OCI-LY1 (cell line): ENCODE measurements around the gene SLC22A12.

Source experiments
- H2AFZ ChIP-seq: fragments of 200-600 bp; sonication (generic), shearing (Covaris generic); 2 replicates; pipeline ENCODE4 v1.6.0; 2014; ENCODE audit warnings: antibody characterized with exemption, mild to moderate bottlenecking, low read length
- H3F3A ChIP-seq: fragments of 200-600 bp; sonication (generic), shearing (Covaris generic); 2 replicates; pipeline ENCODE4 v1.6.0; 2014; ENCODE audit warnings: mild to moderate bottlenecking, antibody characterized with exemption, low read length, moderate library complexity; ENCODE audit not compliant: insufficient read depth
- H3K27ac ChIP-seq: fragments of 200-600 bp; sonication (generic); 2 replicates; pipeline ENCODE4 v1.5.1; 2014; ENCODE audit warnings: low read length, mixed run types, mild to moderate bottlenecking, low read depth; ENCODE audit not compliant: poor library complexity, severe bottlenecking
- H3K27me3 ChIP-seq: fragments of 200-600 bp; sonication (generic); 2 replicates; pipeline ENCODE4 v1.6.0; 2014; ENCODE audit warnings: antibody characterized with exemption, mild to moderate bottlenecking, low read length, moderate library complexity; ENCODE audit not compliant: insufficient read depth
- H3K36me3 ChIP-seq: fragments of 200-600 bp; sonication (generic); 2 replicates; pipeline ENCODE4 v1.6.1; 2014; ENCODE audit warnings: mild to moderate bottlenecking, antibody characterized with exemption, low read length, moderate library complexity, mixed read lengths; ENCODE audit not compliant: insufficient read depth
- H3K4me1 ChIP-seq: fragments of 200-600 bp; sonication (generic); 2 replicates; pipeline ENCODE4 v1.5.1; 2014; ENCODE audit warnings: mild to moderate bottlenecking, low read length, moderate library complexity; ENCODE audit not compliant: insufficient read depth, severe bottlenecking
- H3K4me2 ChIP-seq: fragments of 200-600 bp; sonication (generic), shearing (Covaris generic); 2 replicates; pipeline ENCODE4 v1.6.1; 2014; ENCODE audit warnings: low read length
- H3K4me3 ChIP-seq: fragments of 200-600 bp; sonication (generic); 2 replicates; pipeline ENCODE4 v1.5.1; 2014; ENCODE audit warnings: low read length, low read depth, mild to moderate bottlenecking, mixed read lengths; ENCODE audit not compliant: poor library complexity, severe bottlenecking
- H3K79me2 ChIP-seq: fragments of 200-600 bp; shearing (Covaris generic); 2 replicates; pipeline ENCODE4 v1.6.1; 2016; ENCODE audit warnings: mixed run types, low read length, mixed read lengths; ENCODE audit not compliant: insufficient read depth
- H3K9ac ChIP-seq: fragments of 200-600 bp; sonication (generic), shearing (Covaris generic); 2 replicates; pipeline ENCODE4 v1.6.1; 2014; ENCODE audit warnings: mild to moderate bottlenecking, low read length, mixed read lengths
- H3K9me2 ChIP-seq: fragments of 200-600 bp; sonication (generic), shearing (Covaris generic); 2 replicates; pipeline ENCODE4 v1.6.1; 2014; ENCODE audit warnings: low read depth, mild to moderate bottlenecking, low read length, mixed read lengths
- H3K9me3 ChIP-seq: fragments of 200-600 bp; shearing (Covaris generic); 2 replicates; pipeline ENCODE4 v1.6.1; 2014; ENCODE audit warnings: low read length, mixed read lengths
- H4K20me1 ChIP-seq: fragments of 200-600 bp; sonication (generic), shearing (Covaris generic); 2 replicates; pipeline ENCODE4 v1.6.0; 2016; ENCODE audit warnings: mild to moderate bottlenecking, low read length; ENCODE audit not compliant: insufficient read depth
- EZH2 ChIP-seq: fragments of 200-600 bp; sonication (generic), shearing (Covaris generic); IDR thresholded peaks from 2 replicates; pipeline ENCODE4 v1.8.0; 2017; ENCODE audit warnings: borderline replicate concordance, mixed run types, mild to moderate bottlenecking, antibody characterized with exemption, low read length, moderate library complexity, mixed read lengths
- TF ChIP-seq, protein P1 (sequence below): fragments of 200-600 bp; sonication (generic), shearing (Covaris generic); IDR thresholded peaks from 2 replicates; pipeline ENCODE4 v1.5.1; 2017; ENCODE audit warnings: mild to moderate bottlenecking, antibody characterized with exemption, low read length, moderate library complexity, mixed read lengths

SLC22A12 gene

DNA sequence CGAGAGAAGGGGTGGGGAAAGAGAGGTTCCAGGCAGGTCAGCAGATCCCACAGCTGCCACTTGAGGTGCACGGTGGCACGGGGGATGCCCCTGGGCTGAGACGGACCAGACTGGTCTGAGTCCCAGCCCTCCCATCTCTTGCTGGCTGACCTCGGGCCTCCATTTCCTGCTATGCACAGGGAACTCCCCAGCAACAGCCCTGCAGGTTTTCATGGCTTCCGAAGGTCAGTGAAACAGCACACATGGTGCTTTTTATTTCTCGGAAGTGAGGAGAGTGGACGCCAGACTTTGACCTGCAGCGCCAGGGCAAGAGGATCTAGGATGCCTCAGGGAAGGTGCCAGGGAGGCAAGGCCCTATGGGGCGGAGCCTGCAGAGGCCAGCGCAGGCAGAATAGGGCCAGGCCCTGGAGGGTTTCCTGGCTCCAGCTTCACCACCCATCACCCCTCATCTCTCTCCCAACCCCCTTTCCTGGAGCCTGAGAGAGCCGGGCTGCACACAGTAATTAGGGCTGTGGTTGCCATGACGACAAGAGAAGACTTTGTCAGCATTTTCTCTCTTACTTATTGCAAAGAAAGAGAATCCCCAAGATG is 29.5 kb downstream of the SLC22A12 start:
- Histone ChIP-seq H3K4me2 (no peak overlapping the region), H3K9me3 (no peaks in the 10 kb centered on the region), H3K79me2 (no peaks in the 10 kb centered on the region), H3K27me3 (no peaks in the 10 kb centered on the region), H3K27ac (no peak overlapping the region), H3K4me3 (no peak overlapping the region), H3K9me2 (no peaks in the 10 kb centered on the region), H3K9ac (no peak overlapping the region), H2AFZ (no peak overlapping the region), H3F3A (no peaks in the 10 kb centered on the region), H3K36me3 (no peaks in the 10 kb centered on the region), H3K4me1 (no peaks in the 10 kb centered on the region), H4K20me1 (no peaks in the 10 kb centered on the region)
- TF ChIP-seq, protein P1, sequence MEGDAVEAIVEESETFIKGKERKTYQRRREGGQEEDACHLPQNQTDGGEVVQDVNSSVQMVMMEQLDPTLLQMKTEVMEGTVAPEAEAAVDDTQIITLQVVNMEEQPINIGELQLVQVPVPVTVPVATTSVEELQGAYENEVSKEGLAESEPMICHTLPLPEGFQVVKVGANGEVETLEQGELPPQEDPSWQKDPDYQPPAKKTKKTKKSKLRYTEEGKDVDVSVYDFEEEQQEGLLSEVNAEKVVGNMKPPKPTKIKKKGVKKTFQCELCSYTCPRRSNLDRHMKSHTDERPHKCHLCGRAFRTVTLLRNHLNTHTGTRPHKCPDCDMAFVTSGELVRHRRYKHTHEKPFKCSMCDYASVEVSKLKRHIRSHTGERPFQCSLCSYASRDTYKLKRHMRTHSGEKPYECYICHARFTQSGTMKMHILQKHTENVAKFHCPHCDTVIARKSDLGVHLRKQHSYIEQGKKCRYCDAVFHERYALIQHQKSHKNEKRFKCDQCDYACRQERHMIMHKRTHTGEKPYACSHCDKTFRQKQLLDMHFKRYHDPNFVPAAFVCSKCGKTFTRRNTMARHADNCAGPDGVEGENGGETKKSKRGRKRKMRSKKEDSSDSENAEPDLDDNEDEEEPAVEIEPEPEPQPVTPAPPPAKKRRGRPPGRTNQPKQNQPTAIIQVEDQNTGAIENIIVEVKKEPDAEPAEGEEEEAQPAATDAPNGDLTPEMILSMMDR, result no peak
- TF ChIP-seq EZH2, result no peak

DNA sequence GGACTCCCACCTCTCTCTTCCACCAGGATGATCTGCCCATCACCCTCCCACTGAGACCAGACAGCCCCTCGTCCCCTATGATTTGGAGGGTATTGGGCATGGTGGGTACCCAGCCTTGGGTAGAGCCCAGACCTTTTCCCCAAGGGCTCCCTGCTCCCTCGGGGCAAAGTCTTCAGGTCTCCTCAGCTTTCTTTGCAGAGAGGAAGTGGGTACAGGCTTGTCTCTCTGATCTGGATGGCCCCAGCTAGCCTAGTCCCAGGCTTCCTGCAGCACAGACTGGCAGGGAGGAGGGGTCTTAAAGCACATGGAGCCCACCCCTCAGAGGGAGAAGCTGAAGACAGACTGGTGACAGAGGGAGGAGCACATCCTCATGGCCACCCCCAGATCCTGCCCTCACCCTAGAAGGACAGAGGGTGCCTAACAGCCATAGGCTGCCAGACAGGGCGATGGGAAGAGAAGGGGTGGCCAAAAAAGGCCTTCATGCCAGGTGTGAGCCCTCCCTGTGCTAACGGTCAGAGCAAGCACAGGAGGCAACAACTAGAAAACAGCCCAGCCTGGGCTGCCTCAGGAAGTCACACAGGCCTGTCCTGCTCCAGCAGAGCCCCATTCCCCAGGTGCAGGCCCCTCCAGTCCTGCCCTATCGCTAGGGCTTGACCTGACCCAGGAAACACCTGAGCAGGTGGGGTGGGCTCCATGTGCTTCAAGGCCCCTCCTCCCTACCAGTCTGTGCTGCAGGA is 30.4 kb downstream of the SLC22A12 start:
- H3K9ac ChIP-seq, result no peak overlapping the region
- H3K9me2 ChIP-seq, result no peaks in the 10 kb centered on the region
- no peaks in the 10 kb centered on the region for H3K4me1 ChIP-seq
- no peaks in the 10 kb centered on the region for H3K79me2 ChIP-seq
- no peaks in the 10 kb centered on the region for H3K9me3 ChIP-seq
- H3K27ac ChIP-seq, result no peak overlapping the region
- no peak overlapping the region for H3K4me3 ChIP-seq
- no peaks in the 10 kb centered on the region for H3F3A ChIP-seq
- H4K20me1 ChIP-seq, result no peaks in the 10 kb centered on the region
- H2AFZ ChIP-seq, result no peak overlapping the region
- H3K4me2 ChIP-seq, result no peak overlapping the region
- H3K27me3 ChIP-seq, result no peaks in the 10 kb centered on the region
- H3K36me3 ChIP-seq, result no peaks in the 10 kb centered on the region
- no peak for TF ChIP-seq EZH2
- TF ChIP-seq, protein P1, result no peak

DNA sequence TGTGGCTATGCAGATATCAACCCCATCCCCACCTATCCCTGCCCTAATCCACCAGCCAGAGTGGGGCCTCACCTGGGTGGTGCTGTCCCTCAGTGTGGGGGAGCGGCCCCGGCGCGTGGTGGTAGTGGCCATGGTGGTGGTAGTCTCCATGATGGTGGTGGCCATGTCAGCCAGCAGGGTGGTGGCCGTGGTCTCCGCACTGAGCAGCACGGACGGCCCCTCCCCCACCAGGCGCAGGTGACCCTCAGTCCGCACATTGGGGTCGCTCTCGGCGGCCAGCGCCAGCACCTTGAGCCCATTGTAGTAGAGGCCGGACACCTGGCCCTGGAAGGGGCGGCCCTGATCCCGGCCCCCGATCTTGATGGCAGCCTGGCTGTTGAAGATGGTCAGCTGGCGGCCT is 31.7 kb downstream of the SLC22A12 start:
- Histone ChIP-seq H3K9me3 (no peaks in the 10 kb centered on the region), H3K27ac (no peak overlapping the region), H3K4me3 (no peak overlapping the region), H3K4me1 (no peaks in the 10 kb centered on the region), H3K27me3 (0 out of 2 replicates have a peak, but pooled peaks cover 4% of the 10 kb centered on the region), H3K79me2 (no peaks in the 10 kb centered on the region), H3K36me3 (no peaks in the 10 kb centered on the region), H3K9ac (no peak overlapping the region), H3F3A (no peaks in the 10 kb centered on the region), H3K9me2 (no peaks in the 10 kb centered on the region), H2AFZ (no peak overlapping the region), H3K4me2 (no peak overlapping the region), H4K20me1 (no peaks in the 10 kb centered on the region)
- TF ChIP-seq EZH2, result no peak
- TF ChIP-seq, protein P1, result no peak
